ENCODE results near the gene TMEM132C.

GRCh38 chr12:128387811-128388422, 120.9 kb downstream of the TMEM132C start:
- TF ChIP-seq POLR2AphosphoS5 (IDR thresholded peaks at IDR 0.05) (no peak), CTCF (IDR thresholded peaks at IDR 0.05) (peak in 3 of 4 experiments; percentile 25 to 55 (median 37)), POLR2A (IDR thresholded peaks at IDR 0.05) (no peak)
